GM12875 (cell line): ENCODE data around the gene PLBD1.

Experiments used
- H3K4me3 ChIP-seq: one replicate; pipeline ENCODE4 v1.5.1; 2011; ENCODE audit warnings: low read depth, low read length, control low read depth
- TF ChIP-seq, protein P1 (sequence below): IDR thresholded peaks from 2 replicates; pipeline ENCODE4 v1.5.1; 2011; ENCODE audit warnings: low read depth, mild to moderate bottlenecking, control low read depth, inconsistent platforms, low read length, moderate library complexity, borderline replicate concordance; ENCODE audit not compliant: insufficient read depth

Gene PLBD1

DNA sequence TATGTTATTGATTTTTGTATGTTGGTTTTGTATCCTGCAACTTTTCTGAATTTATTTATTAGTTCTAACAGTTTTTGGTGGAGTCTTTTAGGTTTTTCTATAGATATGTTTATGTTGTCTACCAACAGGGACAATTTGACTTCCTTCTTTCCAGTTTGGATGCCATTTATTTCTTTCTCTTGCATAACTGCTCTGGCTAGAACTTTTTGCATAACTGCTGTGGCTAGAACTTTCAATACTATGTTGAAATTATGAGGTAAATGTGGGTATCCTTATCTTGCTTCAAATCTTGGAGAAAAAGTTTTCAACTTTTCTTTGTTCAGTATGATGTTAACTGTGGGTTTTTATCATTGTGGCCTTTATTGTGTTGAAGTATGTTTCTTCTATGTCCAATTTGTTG, 39.9 kb upstream of the PLBD1 start:
- no peak overlapping the region for H3K4me3 ChIP-seq
- TF ChIP-seq, protein P1, sequence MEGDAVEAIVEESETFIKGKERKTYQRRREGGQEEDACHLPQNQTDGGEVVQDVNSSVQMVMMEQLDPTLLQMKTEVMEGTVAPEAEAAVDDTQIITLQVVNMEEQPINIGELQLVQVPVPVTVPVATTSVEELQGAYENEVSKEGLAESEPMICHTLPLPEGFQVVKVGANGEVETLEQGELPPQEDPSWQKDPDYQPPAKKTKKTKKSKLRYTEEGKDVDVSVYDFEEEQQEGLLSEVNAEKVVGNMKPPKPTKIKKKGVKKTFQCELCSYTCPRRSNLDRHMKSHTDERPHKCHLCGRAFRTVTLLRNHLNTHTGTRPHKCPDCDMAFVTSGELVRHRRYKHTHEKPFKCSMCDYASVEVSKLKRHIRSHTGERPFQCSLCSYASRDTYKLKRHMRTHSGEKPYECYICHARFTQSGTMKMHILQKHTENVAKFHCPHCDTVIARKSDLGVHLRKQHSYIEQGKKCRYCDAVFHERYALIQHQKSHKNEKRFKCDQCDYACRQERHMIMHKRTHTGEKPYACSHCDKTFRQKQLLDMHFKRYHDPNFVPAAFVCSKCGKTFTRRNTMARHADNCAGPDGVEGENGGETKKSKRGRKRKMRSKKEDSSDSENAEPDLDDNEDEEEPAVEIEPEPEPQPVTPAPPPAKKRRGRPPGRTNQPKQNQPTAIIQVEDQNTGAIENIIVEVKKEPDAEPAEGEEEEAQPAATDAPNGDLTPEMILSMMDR, result no peak

DNA sequence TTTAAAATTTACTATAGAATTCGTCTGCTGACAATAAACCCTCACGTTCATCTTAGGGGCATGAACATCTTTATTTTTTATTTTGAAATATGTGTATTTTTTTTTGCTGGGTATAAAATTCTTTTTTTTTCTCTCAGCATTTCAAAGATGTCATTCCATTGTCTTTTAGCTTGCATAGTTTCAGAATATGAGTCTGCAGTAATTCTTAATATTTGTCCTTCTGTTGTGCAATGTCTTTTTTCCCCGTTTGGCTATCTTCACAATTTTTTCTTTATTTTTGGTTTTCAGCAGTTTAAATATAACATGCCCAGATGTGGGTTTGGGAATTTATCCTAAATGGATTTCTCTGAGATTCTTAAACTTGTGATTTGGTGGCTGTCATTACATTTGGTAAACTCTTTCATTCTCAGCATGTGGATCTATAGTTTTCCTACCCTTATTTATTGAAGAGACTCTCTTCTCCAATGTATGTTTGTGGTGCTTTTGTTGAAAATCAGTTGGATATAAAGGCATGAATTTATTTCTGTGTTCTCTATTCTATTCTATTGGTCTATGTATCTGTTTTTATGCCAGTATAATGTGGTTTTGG, 37.8 kb upstream of the PLBD1 start:
- H3K4me3 ChIP-seq, result no peak overlapping the region
- TF ChIP-seq, protein P1, result no peak

DNA sequence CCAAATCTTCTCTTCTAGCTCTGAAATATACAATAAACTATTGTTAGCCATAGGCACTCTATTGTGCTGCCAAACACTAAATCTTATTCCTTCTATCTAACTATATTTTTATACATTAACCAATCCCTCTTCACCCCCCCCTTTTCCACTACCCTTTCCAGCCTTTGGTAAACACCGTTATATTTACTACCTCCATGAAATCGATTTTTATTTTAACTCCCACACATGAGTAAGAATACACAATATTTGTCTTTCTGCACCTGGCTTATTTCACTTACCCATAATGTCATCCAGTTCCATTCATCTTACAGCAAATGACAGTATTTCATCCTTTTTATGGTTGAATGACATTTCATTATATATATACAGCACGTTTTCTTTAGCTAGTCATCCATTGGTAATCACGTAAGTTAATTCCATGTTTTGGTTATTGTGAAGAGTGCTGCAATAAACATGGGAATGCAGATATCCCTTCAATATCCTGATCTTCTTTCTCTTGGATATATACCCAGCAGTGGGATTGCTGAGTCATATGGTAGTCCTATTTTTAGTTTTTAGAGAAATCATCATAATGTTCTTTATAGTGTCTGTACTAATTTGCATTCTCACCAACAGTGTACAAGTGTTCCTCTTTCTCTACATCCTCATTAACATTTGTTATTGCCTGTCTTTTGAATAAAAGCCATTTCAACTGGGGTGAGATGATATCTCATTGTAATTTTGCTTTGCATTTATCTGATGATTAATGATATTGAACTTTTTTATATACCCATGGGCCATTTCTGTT, 34.2 kb upstream of the PLBD1 start:
- H3K4me3 ChIP-seq, result no peak overlapping the region
- TF ChIP-seq, protein P1, result no peak

DNA sequence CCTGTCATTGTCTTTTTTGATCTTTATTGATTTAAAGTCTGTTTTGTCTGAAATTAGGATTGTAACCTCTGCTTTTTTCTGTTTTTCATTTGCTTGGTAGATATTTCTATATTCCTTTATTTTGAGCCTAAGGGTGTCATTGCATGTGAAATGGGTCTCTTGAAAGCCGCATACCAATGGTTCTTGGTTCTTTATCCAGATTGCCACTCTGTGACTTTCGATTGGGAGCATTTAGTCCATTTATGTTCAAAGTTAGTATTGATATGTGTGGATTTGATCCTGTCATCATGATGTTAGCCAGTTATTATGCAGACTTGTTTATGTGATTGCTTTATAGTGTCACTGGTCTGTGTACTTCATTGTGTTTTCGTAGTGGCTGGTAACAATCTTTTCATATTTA, 29.8 kb upstream of the PLBD1 start:
- no peak overlapping the region for H3K4me3 ChIP-seq
- TF ChIP-seq, protein P1, result no peak

DNA sequence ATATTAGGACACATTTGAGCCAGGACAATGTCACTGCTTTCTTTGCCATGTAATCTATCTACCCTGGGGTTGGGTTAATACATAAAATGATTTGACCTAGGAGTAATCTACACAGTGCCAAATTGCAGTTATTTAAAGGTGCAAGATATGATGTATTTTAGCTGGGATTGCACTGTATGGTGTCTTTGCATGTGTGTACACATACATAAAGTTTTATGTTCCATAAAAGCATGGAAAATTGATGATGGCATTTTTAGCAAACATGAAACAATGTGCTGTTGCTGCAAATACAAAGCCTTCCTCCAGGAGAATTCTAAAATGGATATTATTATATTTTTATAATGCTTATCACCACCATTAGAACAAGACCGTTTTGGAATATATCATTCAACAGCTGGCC, 24.0 kb upstream of the PLBD1 start:
- no peak overlapping the region for H3K4me3 ChIP-seq
- TF ChIP-seq, protein P1, result no peak

DNA sequence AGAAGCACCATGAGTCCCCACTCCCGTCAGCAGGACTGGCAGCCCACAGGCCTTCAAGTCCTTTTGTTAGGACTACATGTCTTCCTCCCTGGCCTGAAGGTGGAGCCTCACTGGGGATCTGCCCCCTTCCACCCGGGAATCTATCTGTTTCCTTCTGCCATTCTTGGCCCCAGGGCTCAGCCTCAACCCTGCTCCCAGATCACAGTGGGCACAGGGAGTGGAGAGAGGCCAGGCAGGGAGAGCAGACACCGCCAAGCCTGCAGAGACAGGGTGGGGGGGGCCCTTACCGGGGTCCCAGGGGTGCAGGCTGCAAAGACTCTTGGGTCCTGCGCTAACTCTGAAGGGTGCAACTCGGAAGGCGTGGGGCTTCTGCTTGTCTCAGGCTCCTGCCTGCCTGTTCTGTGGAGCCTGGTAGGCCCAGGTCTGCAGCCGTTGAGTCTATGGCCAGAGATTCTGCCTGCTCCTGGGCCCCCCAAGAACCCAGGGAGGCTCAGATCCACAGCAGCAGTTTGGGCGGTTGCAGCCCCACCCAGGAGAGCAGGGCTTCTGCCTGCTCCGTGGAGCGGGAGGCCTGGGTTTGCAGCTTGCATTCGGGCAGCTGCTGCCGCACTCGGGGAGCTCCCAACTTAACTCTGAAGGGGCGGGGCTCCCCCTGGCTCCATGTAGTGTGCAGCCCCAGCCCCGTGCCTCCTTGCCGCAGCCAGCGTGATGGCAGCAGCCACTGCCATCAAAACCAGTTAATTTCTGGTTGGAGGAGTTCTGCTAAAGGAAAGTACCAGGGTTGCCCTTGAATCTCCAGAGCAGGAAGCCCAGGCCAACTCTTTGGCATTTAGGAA, 21.7 kb upstream of the PLBD1 start:
- TF ChIP-seq, protein P1, result no peak
- no peak overlapping the region for H3K4me3 ChIP-seq
